Hematopoietic multipotent progenitor cell (in vitro differentiated cells): ENCODE measurements around the gene KMT5C. TPM values are rescaled to one million over a fixed set of nuclear protein-coding genes. Genes with fewer than 3 reads are reported as not detected.

Experiments
- DNase-seq, 3 donors: peaks; one replicate each; pipeline ENCODE4 v3.0.0-alpha.2; 2011 to 2015; ENCODE audit warnings: low read depth in 2 of 3, low spot score in 2 of 3
- total RNA-seq: library from RNA; depleted of rRNA; stranded (reverse); fragments of >200 nt; gene quantifications from one replicate; pipeline ENCODE4 v1.2.3, GENCODE V29; 2012

KMT5C gene
- 22.4 TPM for total RNA-seq

DNA sequence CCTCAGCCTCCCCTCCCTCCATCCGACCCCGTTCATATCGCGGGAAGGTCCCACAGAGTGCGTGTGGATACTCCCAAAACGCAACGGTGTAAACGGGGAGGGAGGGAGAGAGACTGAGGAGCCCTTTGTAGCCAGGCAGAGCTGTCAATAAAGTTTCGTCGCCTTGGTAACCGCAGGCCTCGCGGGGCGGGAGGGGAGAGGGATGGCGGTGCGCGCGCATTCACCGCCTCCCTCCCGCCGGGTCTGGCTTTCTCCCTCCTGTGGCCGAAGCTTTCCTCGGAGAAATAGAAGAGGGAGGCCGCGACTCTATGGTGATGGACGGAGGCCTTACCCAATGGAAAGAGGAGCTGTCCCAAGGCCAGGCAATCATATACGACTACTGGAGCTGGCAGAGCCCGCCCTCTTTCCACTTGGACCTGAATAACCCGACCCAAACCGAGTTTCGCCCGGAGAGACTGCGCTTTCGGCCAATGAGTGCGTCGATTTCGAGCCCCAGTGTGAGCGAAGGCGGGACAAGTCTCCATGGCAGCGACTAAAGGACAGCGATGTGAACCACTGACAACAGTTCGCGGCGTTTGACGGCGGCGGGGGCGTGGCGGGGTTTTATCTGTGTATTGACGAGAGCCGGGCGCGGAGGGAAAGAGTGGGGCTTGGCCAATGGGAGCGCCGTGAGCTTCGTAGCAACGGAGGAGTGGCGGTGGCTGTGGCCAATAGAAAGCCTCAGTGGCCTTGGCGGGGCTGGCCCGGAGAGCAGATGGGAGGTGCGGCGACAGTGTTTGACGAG, at the start of gene KMT5C:
KMT5C (plus strand) TSS at position 772 of the 784 bp plus-strand sequence. CDS start 2,061 bp downstream, outside the sequence.
- DNase-seq, result peak; percentile 99 to 100 (median 100)

DNA sequence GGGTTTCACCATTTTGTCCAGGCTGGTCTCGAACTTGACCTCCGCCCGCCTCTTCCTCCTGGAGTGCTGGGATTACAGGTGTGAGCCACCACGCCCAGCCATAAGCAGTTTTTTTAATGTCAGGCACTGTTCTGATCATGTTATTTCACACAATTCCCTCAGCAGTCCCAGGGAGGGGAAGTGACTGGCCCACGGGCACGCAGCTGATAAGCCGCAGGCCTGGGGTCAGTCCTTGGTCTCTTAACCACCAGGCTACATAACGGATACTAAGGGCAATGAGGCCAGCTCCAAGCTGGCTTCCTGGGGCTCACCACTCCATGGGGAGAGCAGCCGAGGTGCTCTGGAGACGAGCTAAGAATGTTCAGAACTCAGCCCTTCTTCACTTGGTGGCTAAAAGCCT, 42.4 kb upstream of the KMT5C start:
- no peak for DNase-seq

DNA sequence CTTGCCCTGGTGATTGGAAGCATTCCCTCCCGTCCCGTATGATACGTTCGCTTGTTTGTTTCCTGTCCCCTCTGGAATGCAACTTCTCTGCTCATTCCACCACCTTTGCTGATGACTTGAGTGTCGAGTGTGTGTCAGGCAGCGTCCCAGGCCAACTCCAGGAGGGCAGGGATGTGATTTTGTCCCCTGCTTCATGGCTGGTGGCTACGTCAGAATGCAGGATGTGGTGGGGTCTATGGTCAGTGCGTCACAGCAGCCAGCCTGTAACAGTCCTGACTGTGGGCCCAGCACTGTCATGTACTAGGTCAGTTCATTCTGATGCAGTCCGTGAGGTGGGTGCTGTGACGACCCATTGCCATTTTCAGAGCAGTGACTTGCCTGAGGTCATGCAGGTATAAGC, 39.7 kb upstream of the KMT5C start:
- no peak for DNase-seq

- no peak for DNase-seq
These were observed 38.7 kb upstream of the KMT5C start for GRCh38 chr19:55300886-55301458.

DNA sequence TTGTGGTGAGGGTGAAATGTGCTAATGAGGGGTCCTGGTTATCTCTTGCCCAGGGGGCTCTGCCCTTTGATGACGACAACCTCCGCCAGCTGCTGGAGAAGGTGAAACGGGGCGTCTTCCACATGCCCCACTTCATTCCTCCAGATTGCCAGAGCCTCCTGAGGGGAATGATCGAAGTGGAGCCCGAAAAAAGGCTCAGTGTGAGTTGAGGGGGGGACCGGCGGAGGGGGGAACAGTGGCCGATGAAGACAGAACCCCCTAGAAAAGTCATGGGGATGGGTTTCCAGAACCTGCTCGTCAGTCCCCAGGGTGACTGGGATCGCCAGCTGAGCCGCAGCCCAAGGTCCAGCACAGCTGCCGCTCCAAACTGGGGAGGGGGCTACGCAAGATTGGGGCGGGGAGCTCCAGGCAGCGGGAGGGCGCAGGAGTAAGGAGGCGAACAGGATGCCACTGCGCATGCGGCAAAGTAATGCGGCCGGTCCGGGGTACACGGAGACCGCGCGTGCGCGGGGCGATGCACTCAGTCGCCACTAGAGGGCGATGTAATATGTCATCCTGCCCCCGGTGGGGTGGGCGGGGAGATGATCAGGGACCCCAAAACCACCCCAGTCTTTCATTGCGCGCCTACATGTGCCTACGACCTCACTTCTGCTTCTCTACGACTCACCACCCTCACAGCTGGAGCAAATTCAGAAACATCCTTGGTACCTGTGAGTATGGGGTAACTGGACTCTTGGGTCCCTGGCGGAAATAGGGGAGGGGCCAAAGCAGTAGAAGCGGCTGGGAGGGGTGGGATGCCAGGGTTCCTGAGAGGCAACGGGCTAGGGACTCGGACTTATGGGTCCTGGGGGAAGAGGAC, 38.0 kb upstream of the KMT5C start:
- DNase-seq, result peak; percentile 89 to 93 (median 89)

- DNase-seq, result no peak
These were observed 37.4 kb upstream of the KMT5C start for GRCh38 chr19:55302318-55302703.

DNA sequence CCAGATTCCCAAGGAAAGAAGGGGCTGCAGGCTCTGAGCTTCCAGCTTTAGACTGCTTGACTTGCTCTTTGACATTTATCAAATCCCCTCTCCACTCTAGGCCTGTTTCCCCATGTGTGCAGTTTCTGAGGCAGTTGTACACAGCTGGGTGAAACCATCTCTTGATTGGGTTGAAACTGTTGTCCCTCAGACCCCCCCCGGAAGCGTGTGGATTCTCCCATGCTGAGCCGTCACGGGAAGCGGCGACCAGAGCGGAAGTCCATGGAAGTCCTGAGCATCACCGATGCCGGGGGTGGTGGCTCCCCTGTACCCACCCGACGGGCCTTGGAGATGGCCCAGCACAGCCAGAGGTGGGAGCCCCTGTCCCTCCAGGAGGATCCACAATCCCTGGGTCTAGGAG, 36.2 kb upstream of the KMT5C start:
- DNase-seq, result no peak

GRCh38 chr19:55304279-55304978, 35.2 kb upstream of the KMT5C start:
- DNase-seq, result no peak

DNA sequence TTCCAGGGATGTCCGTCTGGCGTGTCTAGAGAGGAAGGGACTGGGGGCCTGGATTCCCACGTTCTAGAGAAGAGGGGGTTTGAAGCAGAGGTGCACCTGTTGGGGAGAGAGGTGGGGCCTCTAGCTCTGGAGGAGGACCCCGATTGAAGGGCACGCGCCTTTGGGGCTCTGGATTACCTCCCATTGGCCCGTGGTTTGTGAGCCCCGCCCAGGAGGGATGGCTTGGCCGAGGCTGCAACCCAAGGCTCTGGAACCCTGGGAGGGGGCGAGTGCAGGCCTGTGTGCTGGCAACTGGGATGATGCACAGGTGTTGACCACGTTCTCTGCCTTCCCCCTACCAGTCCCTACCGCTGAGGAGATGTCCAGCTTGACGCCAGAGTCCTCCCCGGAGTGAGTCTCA, 34.7 kb upstream of the KMT5C start:
- DNase-seq, result no peak

- peak in 2 of 3 donors; percentile 43 to 70 for DNase-seq
These were observed 34.2 kb upstream of the KMT5C start for GRCh38 chr19:55305491-55305890.

GRCh38 chr19:55305983-55306562, 33.6 kb upstream of the KMT5C start:
- no peak for DNase-seq

DNA sequence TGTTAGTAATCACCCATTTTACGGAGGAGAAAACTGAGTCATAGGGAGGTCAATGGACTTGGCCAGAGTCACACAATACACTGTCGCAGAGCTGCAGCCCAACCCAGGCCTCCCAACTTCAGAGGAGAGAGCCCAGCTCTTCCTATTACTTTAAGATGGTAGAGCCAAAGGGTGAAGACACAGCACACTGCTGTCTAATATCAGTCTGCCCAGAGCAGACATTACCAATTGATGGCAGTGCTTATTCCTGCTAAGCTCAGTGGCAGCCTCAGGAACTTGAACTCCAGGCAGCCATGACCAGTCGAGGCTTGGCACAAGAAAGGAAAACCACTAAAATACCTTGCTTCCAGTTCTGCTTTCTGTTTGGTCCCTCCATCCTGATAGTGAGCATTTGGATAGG, 33.0 kb upstream of the KMT5C start:
- no peak for DNase-seq

DNA sequence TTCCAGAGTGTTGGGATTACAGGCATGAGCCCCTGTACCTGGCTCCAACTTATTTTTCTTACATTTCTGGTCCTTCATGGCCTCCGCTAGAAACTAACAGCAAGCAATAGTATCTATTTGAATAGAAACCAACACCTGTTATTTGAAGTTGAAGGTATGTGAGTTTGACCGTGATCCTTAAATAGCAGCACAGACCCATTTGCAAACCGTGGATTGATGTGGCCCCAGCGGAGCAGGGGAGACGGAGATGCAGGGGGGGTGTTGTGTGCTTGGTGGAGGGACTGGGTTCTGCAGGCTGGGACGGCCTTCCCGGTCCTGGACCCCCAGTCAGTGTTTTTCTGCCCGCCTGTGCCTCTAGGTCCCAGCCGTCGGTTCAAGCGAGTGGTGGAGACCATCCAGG, 31.4 kb upstream of the KMT5C start:
- no peak for DNase-seq

- no peak for DNase-seq
These were observed 30.2 kb upstream of the KMT5C start for GRCh38 chr19:55309448-55309847.

GRCh38 chr19:55310498-55310897, 29.2 kb upstream of the KMT5C start:
- no peak for DNase-seq

DNA sequence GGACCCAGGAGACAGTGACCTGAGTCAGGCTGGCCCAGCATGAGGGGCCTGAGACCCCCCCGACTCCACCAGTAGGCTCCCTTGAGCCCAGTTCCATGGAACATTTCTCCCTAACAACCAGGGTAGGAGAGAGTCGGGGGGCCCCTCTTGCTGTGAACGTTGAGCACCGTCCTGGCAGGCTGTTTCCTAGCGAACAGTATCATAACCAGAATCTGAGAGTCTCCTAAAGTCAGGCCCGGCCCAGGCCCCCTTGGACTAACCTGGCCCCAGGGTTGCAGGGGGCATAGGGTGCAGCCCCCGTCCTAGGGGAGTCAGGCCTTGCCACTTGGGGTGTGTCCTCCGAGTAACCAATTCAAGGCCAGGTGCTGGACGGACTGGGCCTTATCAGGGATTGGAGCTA, 28.3 kb upstream of the KMT5C start:
- no peak for DNase-seq

- no peak for DNase-seq
These were observed 27.9 kb upstream of the KMT5C start for GRCh38 chr19:55311797-55312196.

DNA sequence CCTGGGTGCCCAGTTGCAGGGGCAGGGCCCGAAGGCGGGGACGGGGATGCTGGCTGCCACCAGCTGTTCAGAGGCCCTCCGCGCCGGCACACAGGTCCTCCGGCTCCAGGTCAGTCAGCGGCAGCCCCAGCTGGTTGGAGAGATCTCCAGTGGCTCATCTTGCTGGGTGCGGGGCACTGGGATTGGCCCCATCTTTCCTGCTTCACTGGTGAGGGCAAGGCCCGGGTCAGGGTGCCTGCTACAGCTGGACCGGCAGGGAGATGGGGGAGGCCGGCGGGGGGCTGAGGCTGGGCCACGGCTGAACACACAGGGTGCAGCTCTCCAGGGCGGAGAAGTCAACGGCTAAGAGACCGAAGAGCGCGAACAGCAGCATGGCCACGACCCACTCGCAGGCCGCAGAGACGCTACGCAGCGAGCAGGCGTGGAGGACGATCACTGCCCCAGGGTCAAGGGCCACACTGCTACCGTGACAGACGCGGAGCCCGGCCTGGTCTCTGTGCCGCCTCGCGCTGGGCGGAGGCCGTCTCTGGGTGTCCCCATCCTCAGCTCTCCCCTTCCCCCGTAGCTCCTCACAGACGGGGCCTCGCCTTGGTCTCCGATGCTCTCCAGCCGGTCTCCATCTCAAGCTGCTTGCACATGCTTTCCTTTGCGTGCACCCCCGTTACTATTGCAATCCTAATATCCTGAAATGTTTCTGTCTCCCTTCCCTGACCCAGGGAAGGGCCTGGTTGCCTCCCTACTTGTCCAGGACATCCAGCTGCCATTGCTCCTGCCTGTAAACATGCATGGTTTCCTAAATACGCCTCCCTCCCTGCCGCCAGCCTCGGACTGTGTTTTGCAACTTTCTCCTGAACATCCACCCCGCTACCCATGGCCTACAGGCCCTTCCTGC, 26.8 kb upstream of the KMT5C start:
- no peak for DNase-seq

- DNase-seq, result no peak
These were observed 25.3 kb upstream of the KMT5C start for GRCh38 chr19:55314396-55314795.
